HepG2 (cell line): Measurements from ENCODE around the gene GDF7. TPM values are rescaled to one million over a fixed set of nuclear protein-coding genes. Genes with fewer than 3 reads are reported as not detected.

Experiments
- CREB3 ChIP-seq: sonication (generic); formaldehyde crosslinking; IDR thresholded peaks from 2 replicates; pipeline ENCODE4 v1.5.0; 2020; ENCODE audit warnings: missing genetic modification reagents
- FOXA3 ChIP-seq: IDR thresholded peaks from 2 replicates; pipeline ENCODE4 v1.6.1; 2016; ENCODE audit warnings: missing genetic modification reagents, missing compliant biosample characterization
- GABPB1 ChIP-seq: IDR thresholded peaks from 2 replicates; pipeline ENCODE4 v1.6.1; 2016; ENCODE audit warnings: mild to moderate bottlenecking, missing genetic modification reagents, moderate library complexity, missing compliant biosample characterization
- GATAD1 ChIP-seq: IDR thresholded peaks from 2 replicates; pipeline ENCODE4 v1.6.1; 2016; ENCODE audit warnings: missing genetic modification reagents, missing compliant biosample characterization
- HMG20B ChIP-seq: conservative IDR thresholded peaks from 2 replicates; pipeline ENCODE4 v1.6.1; 2016; ENCODE audit warnings: missing genetic modification reagents, missing compliant biosample characterization
- KDM2A ChIP-seq: sonication (generic); formaldehyde crosslinking; IDR thresholded peaks from 2 replicates; pipeline ENCODE4 v1.4.0; 2020; ENCODE audit warnings: low read depth, missing genetic modification reagents, borderline replicate concordance
- KLF9 ChIP-seq: IDR thresholded peaks from 2 replicates; pipeline ENCODE4 v1.6.1; 2016; ENCODE audit warnings: low read depth
- KMT2A ChIP-seq: sonication (generic); formaldehyde crosslinking; IDR thresholded peaks from 2 replicates; pipeline ENCODE4 v1.4.0; 2020; ENCODE audit warnings: missing genetic modification reagents
- MTERF4 ChIP-seq: sonication (generic); formaldehyde crosslinking; IDR thresholded peaks from 2 replicates; pipeline ENCODE4 v1.8.0; 2023; ENCODE audit warnings: mild to moderate bottlenecking, missing genetic modification reagents
- PAX8 ChIP-seq: sonication (generic); formaldehyde crosslinking; IDR thresholded peaks from 2 replicates; pipeline ENCODE4 v1.8.0; 2022; ENCODE audit warnings: mild to moderate bottlenecking, missing genetic modification reagents, borderline replicate concordance
- RFX3 ChIP-seq: IDR thresholded peaks from 2 replicates; pipeline ENCODE4 v1.6.1; 2016; ENCODE audit warnings: missing biosample characterization, missing genetic modification reagents
- TERF1 ChIP-seq: sonication (generic); formaldehyde crosslinking; IDR thresholded peaks from 2 replicates; pipeline ENCODE4 v1.8.0; 2022; ENCODE audit warnings: mild to moderate bottlenecking, missing genetic modification reagents, moderate library complexity
- ZNF432 ChIP-seq: sonication (generic); formaldehyde crosslinking; IDR thresholded peaks from 2 replicates; pipeline ENCODE4 v1.5.0; 2020; ENCODE audit warnings: missing genetic modification reagents, mild to moderate bottlenecking, borderline replicate concordance
- ZSCAN31 ChIP-seq: sonication (generic); formaldehyde crosslinking; IDR thresholded peaks from 2 replicates; pipeline ENCODE4 v1.5.0; 2020; ENCODE audit warnings: low read depth, mild to moderate bottlenecking, missing genetic modification reagents
- polyA plus RNA-seq, 8 experiments: library from polyadenylated mRNA; depleted of rRNA in 3 of 8; stranded (reverse) in 7 of 8; unstranded in 1 of 8; fragments of >200 nt; fragmentation: Illumina TruSeq in 4 of 8; extraction: Trizol in 4 of 8; gene quantifications; 2 replicates each; pipeline versions ENCODE4 v1.2.1 to v1.2.3, GENCODE V29; 2011 to 2016; ENCODE audit warnings: low read depth in 4 of 8, missing spikeins in 1 of 8, mixed read lengths in 1 of 8; ENCODE audit not compliant: insufficient read depth in 1 of 8
- total RNA-seq, 5 experiments: library from RNA; depleted of rRNA; stranded (reverse); fragments of >200 nt; fragmentation: Illumina TruSeq; extraction: Trizol; gene quantifications; 2 replicates each; pipeline ENCODE4 v1.2.3, GENCODE V29; 2016; ENCODE audit warnings: low read depth in 1 of 5
- TF ChIP-seq, protein P1 (sequence below): sonication (generic); formaldehyde crosslinking; IDR thresholded peaks from 2 replicates; pipeline ENCODE4 v1.4.0; 2020; ENCODE audit warnings: missing genetic modification reagents
- TF ChIP-seq, protein P2 (sequence below): sonication (generic); formaldehyde crosslinking; IDR thresholded peaks from 2 replicates; pipeline ENCODE4 v1.4.0; 2020; ENCODE audit warnings: missing genetic modification reagents
- TF ChIP-seq, protein P3 (sequence below): sonication (generic); formaldehyde crosslinking; IDR thresholded peaks from 2 replicates; pipeline ENCODE4 v1.4.0; 2020; ENCODE audit warnings: mild to moderate bottlenecking, missing genetic modification reagents

Gene GDF7
- total and polyA plus RNA-seq, 2 of the 13 experiments (the other 11 are each of a cell fraction or from before 2014, with no cell fraction given) = 1.6 to 15.0 TPM

DNA sequence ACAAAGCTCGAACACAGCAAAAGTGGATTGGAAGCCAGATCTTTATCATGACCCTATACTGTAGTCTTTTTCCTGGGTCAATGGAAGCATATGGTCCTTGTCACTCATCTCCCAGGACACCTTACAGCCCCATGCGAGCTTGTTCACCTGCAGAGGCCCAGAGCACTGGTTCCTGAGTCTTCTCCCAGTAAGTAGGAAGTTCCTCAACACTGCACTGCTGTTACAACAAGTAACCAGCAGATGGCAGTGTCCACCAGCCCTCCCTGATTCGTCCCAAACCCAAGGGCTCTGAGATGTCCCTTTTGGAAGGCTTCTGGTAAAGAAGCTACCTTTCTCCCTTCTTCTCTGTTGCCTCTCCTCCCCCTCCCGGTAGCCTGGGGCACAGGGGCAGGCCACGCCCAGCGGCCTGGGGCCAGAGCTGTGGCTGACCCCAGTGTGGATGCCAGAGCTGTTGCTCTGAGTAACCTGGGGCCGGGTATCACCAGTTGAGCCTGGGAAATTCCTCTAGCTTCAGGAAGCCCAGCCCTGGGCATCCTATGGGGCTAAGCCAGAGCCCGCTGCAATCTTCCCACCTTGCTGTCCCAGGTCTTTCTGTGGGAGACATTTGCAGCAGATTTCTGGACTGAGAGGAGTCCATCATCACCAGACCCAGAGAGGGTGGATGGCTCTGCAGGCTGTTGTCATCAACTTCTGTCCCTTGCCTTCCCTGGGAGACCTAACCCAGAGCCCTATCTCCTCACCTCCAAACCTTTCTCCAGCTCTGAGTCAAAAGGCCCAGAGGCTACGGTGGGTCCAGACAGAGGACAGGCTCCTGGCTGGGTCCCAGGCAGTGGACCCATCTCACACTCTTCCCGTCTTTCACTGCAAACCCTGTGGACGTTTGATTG lies 5.3 kb upstream of the GDF7 start (continued):
- TF ChIP-seq GABPB1 (CRISPR knock-in tag) (peak; percentile 31; the same call in 1 of the 2 replicates), PAX8 (no peak), MTERF4 (0 out of 2 replicates have a peak, but pooled peaks have one; percentile 46), TERF1 (no peak), GATAD1 (CRISPR knock-in tag) (peak; percentile 25; the same call in 1 of the 2 replicates), RFX3 (no peak), KLF9 (no peak), KMT2A (CRISPR knock-in tag) (peak; percentile 37; the same call in 1 of the 2 replicates), ZNF432 (no peak), KDM2A (CRISPR knock-in tag) (peak; percentile 64; the same call in 1 of the 2 replicates), HMG20B (CRISPR knock-in tag) (no peak; the same call in 1 of the 2 replicates), ZSCAN31 (CRISPR knock-in tag) (0 out of 2 replicates have a peak, but pooled peaks have one; percentile 59), CREB3 (CRISPR knock-in tag) (no peak), FOXA3 (peak; percentile 57)
- TF ChIP-seq, protein P1, sequence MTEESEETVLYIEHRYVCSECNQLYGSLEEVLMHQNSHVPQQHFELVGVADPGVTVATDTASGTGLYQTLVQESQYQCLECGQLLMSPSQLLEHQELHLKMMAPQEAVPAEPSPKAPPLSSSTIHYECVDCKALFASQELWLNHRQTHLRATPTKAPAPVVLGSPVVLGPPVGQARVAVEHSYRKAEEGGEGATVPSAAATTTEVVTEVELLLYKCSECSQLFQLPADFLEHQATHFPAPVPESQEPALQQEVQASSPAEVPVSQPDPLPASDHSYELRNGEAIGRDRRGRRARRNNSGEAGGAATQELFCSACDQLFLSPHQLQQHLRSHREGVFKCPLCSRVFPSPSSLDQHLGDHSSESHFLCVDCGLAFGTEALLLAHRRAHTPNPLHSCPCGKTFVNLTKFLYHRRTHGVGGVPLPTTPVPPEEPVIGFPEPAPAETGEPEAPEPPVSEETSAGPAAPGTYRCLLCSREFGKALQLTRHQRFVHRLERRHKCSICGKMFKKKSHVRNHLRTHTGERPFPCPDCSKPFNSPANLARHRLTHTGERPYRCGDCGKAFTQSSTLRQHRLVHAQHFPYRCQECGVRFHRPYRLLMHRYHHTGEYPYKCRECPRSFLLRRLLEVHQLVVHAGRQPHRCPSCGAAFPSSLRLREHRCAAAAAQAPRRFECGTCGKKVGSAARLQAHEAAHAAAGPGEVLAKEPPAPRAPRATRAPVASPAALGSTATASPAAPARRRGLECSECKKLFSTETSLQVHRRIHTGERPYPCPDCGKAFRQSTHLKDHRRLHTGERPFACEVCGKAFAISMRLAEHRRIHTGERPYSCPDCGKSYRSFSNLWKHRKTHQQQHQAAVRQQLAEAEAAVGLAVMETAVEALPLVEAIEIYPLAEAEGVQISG = no peak
- TF ChIP-seq, protein P2, sequence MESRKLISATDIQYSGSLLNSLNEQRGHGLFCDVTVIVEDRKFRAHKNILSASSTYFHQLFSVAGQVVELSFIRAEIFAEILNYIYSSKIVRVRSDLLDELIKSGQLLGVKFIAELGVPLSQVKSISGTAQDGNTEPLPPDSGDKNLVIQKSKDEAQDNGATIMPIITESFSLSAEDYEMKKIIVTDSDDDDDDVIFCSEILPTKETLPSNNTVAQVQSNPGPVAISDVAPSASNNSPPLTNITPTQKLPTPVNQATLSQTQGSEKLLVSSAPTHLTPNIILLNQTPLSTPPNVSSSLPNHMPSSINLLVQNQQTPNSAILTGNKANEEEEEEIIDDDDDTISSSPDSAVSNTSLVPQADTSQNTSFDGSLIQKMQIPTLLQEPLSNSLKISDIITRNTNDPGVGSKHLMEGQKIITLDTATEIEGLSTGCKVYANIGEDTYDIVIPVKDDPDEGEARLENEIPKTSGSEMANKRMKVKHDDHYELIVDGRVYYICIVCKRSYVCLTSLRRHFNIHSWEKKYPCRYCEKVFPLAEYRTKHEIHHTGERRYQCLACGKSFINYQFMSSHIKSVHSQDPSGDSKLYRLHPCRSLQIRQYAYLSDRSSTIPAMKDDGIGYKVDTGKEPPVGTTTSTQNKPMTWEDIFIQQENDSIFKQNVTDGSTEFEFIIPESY (CRISPR knock-in tag) = peak; percentile 54; the same call in 1 of the 2 replicates
- TF ChIP-seq, protein P3, sequence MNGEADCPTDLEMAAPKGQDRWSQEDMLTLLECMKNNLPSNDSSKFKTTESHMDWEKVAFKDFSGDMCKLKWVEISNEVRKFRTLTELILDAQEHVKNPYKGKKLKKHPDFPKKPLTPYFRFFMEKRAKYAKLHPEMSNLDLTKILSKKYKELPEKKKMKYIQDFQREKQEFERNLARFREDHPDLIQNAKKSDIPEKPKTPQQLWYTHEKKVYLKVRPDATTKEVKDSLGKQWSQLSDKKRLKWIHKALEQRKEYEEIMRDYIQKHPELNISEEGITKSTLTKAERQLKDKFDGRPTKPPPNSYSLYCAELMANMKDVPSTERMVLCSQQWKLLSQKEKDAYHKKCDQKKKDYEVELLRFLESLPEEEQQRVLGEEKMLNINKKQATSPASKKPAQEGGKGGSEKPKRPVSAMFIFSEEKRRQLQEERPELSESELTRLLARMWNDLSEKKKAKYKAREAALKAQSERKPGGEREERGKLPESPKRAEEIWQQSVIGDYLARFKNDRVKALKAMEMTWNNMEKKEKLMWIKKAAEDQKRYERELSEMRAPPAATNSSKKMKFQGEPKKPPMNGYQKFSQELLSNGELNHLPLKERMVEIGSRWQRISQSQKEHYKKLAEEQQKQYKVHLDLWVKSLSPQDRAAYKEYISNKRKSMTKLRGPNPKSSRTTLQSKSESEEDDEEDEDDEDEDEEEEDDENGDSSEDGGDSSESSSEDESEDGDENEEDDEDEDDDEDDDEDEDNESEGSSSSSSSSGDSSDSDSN (CRISPR knock-in tag) = peak; percentile 46; the same call in 1 of the 2 replicates
